ENCODE measurements around the gene SDF4.

Gene SDF4

GRCh38 chr1:1240822-1241587, 9.2 kb upstream of the SDF4 start:
- DNase-seq, result no peak

- no peak for DNase-seq
These were observed 8.5 kb upstream of the SDF4 start for GRCh38 chr1:1240348-1240732.

GRCh38 chr1:1239614-1240347, 8.0 kb upstream of the SDF4 start:
- DNase-seq, result no peak

- DNase-seq, result no peak
These were observed 7.4 kb upstream of the SDF4 start for GRCh38 chr1:1239227-1239613.

DNA sequence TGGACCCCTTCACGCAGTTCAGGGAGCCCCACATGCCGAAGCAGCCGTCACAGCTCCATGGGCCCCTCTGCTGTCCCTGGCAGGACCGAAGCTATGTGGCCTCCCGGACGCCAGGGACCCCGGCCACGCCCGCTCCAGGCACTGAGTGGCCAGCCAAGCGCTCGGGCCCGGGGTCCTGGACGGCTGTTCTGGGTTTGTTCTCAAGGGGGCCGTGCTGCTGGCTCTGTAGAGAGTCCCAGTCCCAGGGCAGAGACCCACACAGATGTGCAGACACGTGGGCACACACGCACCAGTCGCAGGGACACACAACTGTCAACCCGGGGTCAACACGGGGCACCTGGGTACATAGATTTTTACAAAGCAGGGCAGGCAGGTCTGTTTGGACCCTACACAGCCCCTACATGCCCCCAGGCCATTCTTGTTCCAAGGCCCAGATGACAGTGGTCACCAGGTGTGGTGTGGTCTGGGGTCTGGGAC, 6.9 kb upstream of the SDF4 start:
- no peak for DNase-seq

DNA sequence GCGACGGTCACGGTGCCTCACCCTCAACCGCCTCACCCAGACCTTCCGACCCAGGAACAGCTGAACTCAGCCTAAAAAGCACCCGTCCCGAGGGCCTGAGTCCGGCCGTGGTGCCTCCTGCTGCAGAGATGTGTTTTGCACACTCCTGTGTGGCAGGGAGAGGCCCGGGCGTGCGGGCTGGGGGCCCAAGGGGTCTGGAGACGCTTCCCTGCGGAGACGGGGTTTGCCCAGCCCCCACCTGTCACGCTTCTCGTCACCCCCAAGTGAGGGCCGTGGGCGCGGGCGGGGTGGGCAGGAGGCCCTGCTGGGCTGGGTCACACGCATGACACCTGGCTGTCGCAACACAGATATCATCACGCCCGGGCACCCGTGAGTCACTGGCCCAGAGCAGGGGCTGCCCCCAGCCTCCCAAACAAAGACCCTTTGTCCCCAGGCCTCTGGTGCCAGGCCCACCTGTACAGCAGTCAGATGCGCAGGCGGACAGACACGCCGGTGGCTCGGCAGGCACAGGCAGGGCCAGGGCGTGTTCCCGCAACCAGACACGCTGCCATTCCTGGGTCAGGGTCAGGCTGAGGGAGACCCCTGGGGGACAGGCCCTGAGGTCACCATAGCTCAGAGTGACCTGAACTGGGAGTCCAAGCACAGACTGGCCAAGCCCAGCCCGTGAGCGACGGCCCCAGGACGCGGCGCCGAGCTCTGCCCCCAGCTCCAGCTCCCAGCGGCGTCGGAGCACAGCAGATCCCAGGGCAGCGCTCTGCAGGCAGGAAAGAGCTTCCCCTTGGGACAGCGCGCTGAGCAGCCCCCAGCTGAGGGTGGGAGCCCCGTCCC, 6.3 kb upstream of the SDF4 start:
- no peak for DNase-seq

DNA sequence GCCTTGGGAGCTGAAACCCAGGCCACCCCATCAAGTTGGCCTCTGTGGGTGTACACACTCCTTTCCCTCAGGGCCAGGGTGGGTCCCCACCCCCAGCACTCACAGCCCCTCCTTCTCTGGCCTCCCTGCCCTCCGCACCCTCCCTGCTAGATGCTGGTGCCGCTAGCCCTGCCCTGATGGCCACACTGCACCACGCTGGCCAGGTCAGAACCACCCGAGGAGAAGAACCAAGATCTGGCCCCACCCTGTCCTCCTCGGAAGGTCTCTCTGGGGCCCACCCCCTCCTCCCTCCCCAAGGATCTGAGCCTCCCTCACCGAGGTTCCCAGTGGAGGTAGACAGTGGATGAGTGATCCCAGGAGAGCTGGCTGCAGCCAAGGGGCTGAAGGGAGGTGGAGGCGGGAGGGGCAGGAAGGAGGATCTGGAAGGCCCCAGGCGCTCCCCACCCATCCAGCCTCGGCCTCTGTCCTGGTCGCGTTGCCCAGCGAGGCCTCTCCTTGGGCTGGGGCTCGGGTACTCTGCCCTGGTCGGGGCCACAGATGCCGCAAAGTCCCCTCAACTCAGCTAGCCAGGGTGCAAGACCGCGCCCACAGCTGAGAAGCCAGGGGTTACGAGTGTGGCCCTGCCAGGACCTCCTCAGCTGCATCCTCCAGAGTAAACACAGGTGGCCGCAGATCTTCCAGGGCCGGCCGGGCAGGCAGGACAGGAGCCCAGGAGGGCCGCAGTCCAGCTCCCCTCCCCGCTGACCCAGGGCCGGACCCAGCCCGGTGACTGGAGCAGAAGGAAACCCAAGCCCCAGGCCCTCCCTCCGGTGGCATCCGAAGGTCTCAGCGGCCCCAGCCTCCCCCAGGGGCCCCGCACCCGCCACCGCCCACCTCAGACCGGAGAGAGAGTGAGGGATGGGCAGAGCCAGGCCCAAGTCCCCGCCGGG, 5.4 kb upstream of the SDF4 start:
- DNase-seq, result no peak

DNA sequence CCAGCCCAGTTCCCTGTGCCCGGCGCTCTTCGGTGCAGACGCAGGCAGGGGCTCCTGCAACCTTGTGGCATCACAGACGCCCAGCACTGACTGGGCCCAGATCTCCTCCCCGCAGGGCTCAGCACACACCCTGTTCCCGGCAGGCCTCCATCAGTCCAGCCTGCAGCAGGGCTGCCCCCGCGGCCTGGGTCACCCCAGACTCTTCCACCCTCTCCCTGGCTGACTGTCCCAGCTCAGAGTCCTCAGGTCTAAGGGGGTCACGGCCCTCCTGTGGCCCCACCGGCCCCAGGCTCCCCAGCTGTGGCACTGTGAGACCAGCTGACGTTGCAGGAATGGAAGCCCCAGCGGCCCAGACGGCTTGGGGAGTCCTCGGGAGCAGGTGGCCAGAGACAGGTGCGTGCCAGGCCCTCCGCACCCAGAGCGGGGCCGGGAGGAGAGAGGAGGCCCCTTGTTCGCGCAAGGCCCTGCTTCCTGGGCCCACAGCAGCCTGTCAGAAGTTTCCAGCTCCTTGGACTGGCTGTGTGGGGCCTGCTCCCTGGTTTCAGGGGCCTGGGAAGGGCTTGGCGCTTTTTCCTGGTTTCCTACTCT, 4.5 kb upstream of the SDF4 start:
- no peak for DNase-seq

- DNase-seq, result no peak
These were observed 3.4 kb upstream of the SDF4 start for GRCh38 chr1:1235016-1235744.

DNA sequence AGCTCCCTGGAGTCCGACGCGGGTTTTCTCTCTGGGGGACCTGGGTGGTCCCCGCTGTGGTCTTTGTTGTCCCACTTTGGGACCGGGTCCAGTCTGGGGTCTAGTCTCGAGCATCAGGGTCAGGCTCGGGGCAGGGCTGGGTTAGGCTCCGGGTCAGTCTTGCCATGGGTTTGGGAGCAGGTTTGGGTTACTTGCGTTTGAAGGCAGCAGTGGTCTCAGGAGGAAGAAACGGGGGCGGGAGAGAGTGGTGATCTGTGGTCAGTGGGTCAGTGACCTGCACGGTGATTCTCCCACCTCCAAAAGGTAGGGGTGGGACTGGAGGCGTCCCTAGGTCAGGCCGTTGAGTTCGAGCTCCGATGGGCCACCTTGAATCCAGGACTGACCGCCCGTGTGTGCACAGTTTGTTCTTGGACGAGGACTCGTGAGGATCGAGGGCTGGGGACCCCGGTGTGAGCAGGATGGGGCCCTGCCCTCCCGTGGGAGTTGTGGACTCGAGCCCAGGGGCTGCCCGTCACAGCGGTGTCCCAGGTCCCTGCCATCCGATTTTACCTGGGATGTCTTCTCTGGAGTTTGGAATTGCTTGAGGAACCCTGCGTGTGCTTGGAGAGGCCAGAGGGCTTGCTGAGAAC, 2.5 kb upstream of the SDF4 start:
- DNase-seq, result no peak

GRCh38 chr1:1233567-1233892, 1.7 kb upstream of the SDF4 start:
- DNase-seq, result no peak

GRCh38 chr1:1232796-1233566, 1.2 kb upstream of the SDF4 start:
- DNase-seq, result no peak

- DNase-seq, result no peak
These were observed 501 bp upstream of the SDF4 start, which contains the start of gene B3GALT6 for GRCh38 chr1:1232208-1232795. Gene B3GALT6 (plus strand): TSS chr1:1232237. CDS start chr1:1232279, 42 bp downstream.

- no peak for DNase-seq
These were observed 973 bp downstream of the SDF4 start for GRCh38 chr1:1230656-1231399.

DNA sequence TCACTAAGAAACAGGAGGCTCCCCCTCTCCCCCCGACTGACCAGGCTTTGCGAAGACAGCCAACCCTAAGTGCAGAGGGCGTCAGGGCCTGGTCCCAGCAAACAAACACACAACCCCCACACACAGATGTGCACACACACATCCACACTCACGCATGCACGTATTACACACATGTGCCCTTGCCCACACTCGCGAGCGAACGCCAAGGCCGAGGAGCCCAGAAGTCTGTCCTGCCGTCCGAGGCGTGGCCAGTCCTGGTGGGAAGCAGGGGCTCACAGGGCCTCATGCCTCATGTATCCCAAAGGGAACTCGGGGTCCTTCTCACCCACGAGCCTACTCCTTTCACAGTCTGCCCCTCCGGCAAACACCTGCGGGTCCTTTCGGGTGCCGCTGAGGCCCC, 2.0 kb downstream of the SDF4 start:
- DNase-seq, result no peak

DNA sequence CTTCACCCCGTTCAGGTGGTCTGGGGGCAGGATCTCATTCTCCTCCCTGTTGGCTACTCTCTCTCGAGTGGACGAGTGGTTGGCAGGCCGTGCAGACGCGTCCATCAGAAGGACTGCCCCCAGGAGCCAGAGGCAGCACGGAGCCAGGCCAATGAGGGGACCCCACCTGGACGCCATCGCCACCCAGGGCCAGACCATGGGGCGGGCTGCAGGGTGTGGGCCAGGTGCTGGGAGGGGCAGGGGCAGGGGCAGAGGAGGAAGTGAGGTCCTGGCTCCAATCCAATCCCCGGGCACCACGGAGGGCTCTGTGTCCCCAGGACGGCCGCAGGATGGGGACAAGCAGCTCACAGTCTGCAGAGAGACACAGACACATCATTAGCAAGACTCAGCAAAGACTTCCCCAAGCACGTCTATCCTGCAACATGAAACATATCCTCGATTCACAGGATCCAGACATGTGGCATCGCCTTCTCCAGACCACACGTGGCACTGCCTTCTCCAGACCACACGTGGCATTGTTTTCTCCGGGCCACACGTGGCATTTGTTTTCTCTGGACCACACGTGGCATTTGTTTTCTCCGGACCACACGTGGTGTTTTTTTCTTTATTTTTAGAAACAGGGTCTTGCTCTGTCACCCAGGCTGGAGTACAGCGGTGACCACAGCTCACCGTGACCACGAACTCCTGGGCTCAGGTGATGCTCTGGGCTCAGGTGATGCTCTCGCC, 3.0 kb downstream of the SDF4 start:
- DNase-seq, result no peak

- no peak for DNase-seq
These were observed 3.6 kb downstream of the SDF4 start for GRCh38 chr1:1228187-1228586.

DNA sequence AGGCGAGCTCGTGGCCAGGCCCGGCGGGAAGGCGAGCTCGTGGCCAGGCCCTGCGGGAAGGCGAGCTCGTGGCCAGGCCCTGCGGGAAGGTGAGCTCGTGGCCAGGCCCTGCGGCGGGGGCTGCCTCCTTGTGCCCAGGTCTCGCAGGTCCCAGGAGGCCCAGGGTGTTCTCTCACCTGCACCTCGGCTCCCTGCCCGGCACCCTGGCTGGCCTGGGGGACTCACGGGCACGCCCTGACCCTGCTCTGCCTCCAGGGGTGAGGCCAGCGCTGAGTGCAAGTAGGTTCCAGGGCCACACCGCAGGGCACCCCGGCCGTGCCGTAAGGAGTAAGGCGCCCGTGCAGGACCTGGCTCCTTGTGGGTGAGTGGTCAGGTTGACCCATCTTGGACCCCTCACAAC, 4.4 kb downstream of the SDF4 start:
- no peak for DNase-seq
